Measurements from ENCODE around the gene RNF217. TPM values are rescaled to one million over a fixed set of nuclear protein-coding genes. Genes with fewer than 3 reads are reported as not detected.

Gene RNF217
- total and polyA plus RNA-seq, 2 of the 8 experiments (the other 6 are each of a cell fraction or from before 2014, with no cell fraction given): 2.0 to 8.9 TPM

DNA sequence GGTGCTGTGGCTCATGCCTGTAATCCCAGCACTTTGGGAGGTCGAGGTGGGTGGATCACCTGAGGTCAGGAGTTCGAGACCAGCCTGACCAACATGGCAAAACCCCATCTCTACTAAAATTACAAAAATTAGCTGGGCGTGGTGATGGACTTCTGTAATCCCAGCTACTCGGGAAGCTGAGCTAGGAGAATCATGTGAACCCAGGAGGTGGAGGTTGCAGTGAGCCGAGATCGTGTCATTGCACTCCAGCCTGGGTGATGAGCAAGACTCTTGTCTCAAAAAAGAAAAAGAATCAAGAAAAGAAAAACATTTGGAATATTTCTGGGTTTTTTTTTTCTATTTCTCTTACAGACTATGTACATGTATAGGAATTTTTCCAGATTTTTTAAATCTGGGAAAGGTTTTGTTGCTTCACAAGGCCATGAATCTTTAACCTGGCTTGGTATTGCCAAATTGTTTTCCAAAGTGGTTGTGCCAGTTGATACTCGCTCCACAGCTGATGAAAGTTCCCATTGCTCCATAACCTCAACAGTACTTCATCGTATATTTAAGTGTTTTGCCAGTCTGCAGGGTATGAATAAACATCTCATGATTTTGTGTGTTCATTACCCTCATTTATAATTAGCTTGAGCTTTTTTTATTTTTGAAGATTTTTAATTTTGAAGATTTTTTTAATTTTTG lies 33.5 kb downstream of the RNF217 start (continued):
- TF ChIP-seq RAD21 (IDR thresholded peaks at IDR 0.05 in 1 of 2, conservative IDR thresholded peaks at IDR 0.05 in 1 of 2; ENCODE audit: low read depth in 2 of 2, low read length in 2 of 2): no peak
- TF ChIP-seq TCF12 (IDR thresholded peaks at IDR 0.05; ENCODE audit: low read depth, low read length): no peak
- no peak for TF ChIP-seq SAP30 (IDR thresholded peaks at IDR 0.05; ENCODE audit: insufficient read depth, insufficient replicate concordance, low read length)

Measured in H1 (cell line).